ENCODE data around the gene MAPK1IP1L.

GRCh38 chr14:55097881-55098560 is 46.6 kb downstream of the MAPK1IP1L start:
- TF ChIP-seq CTCF (IDR thresholded peaks at IDR 0.05; ENCODE audit: low read depth, low read length, poor library complexity, severe bottlenecking) (no peak), EZH2phosphoT487 (IDR thresholded peaks at IDR 0.05; ENCODE audit: borderline replicate concordance, low read length) (no peak)
